Dermis microvascular lymphatic vessel endothelial cell (primary cell): ENCODE data around the gene HIPK2. TPM values are rescaled to one million over a fixed set of nuclear protein-coding genes. Genes with fewer than 3 reads are reported as not detected.
"Not testable (repeated sequence)": the region's sequence is repeated elsewhere in the genome, so short reads cannot be mapped to it uniquely, and the experiment has no call there.

Experiments
- DNase-seq, 2 donors: peaks; one replicate each; pipeline versions ENCODE4 v3.0.0 to v3.0.0-alpha.2; 2010; ENCODE audit warnings: low read depth in 2 of 2
- total RNA-seq: library from RNA; depleted of rRNA; stranded (reverse); fragments of >200 nt; gene quantifications from 2 replicates; pipeline ENCODE4 v1.2.1, GENCODE V29; 2014

The HIPK2 gene
- total RNA-seq, 1 donor from 2014 or later = 5.9 TPM

- DNase-seq = no peak
Observed at GRCh38 chr7:139630643-139631519, 146.9 kb downstream of the HIPK2 start.

- DNase-seq = no peak
Observed at GRCh38 chr7:139629392-139630082, 148.3 kb downstream of the HIPK2 start.

GRCh38 chr7:139627831-139628230 lies 150.0 kb downstream of the HIPK2 start:
- DNase-seq = no peak

GRCh38 chr7:139626817-139627216 lies 151.0 kb downstream of the HIPK2 start:
- DNase-seq = no peak

GRCh38 chr7:139623518-139623917 lies 154.3 kb downstream of the HIPK2 start:
- no peak for DNase-seq

GRCh38 chr7:139620676-139621344 lies 157.0 kb downstream of the HIPK2 start:
- peak in 1 of 2 donors; percentile 30 for DNase-seq

GRCh38 chr7:139619367-139619657 lies 158.5 kb downstream of the HIPK2 start:
- peak in 1 of 2 donors; percentile 12 for DNase-seq

GRCh38 chr7:139618482-139619366 lies 159.1 kb downstream of the HIPK2 start:
- DNase-seq = peak in 1 of 2 donors; percentile 33

- DNase-seq = no peak
Observed at GRCh38 chr7:139617074-139617473, 160.7 kb downstream of the HIPK2 start.

GRCh38 chr7:139614886-139615285 lies 162.9 kb downstream of the HIPK2 start:
- no peak for DNase-seq

- no peak for DNase-seq
Observed at GRCh38 chr7:139613971-139614411, 163.8 kb downstream of the HIPK2 start.

GRCh38 chr7:139611556-139611955 lies 166.2 kb downstream of the HIPK2 start:
- not testable (repeated sequence) for DNase-seq

- no peak for DNase-seq
Observed at GRCh38 chr7:139610595-139610994, 167.2 kb downstream of the HIPK2 start.

- no peak for DNase-seq
Observed at GRCh38 chr7:139603896-139604295, 173.9 kb downstream of the HIPK2 start.

GRCh38 chr7:139603282-139603681 lies 174.5 kb downstream of the HIPK2 start:
- DNase-seq = no peak

GRCh38 chr7:139602143-139602722 lies 175.6 kb downstream of the HIPK2 start:
- DNase-seq = peak; percentile 35 to 51

- no peak for DNase-seq
Observed at GRCh38 chr7:139601176-139601575, 176.6 kb downstream of the HIPK2 start.

- DNase-seq = no peak
Observed at GRCh38 chr7:139600306-139600705, 177.5 kb downstream of the HIPK2 start.

GRCh38 chr7:139598642-139599041 lies 179.2 kb downstream of the HIPK2 start:
- peak in 1 of 2 donors; percentile 19 for DNase-seq

GRCh38 chr7:139597028-139597427 lies 180.8 kb downstream of the HIPK2 start:
- DNase-seq = no peak

GRCh38 chr7:139596626-139597025 lies 181.2 kb downstream of the HIPK2 start:
- no peak for DNase-seq
